Activated B cell treated with CpG ODN at 0.5 μM for 24 hours (primary cell): ENCODE data around the gene APOBEC3C. TPM values are rescaled to one million over a fixed set of nuclear protein-coding genes. Genes with fewer than 3 reads are reported as not detected.

Experiments
- ATAC-seq: fragments of 200-7000 bp; cut with Tn5 transposase; one replicate; pipeline ENCODE4 v1.10.0; 2021; ENCODE audit warnings: low read depth, mild to moderate bottlenecking, moderate library complexity
- CTCF ChIA-PET: fragments of 350-600 bp; sonication (Branson Sonifier 250); formaldehyde crosslinking; loops from one replicate; lab custom pipeline; 2021; ENCODE audit warnings: antibody characterized with exemption; lab: Charles Lee
- POLR2A ChIA-PET: fragments of 350-600 bp; sonication (Branson Sonifier 250); formaldehyde crosslinking; loops from one replicate; lab custom pipeline; 2021; ENCODE audit warnings: antibody characterized with exemption; lab: Charles Lee
- DNase-seq: peaks from one replicate; pipeline ENCODE4 v3.0.0; 2022
- H3K27ac Mint-ChIP-seq: one replicate; pipeline ENCODE4 v1.8.0; 2020; ENCODE audit warnings: mixed read lengths
- H3K27me3 Mint-ChIP-seq: one replicate; pipeline ENCODE4 v1.8.0; 2021; ENCODE audit warnings: mixed read lengths
- H3K36me3 Mint-ChIP-seq: one replicate; pipeline ENCODE4 v1.8.0; 2021; ENCODE audit warnings: low read depth, mixed read lengths
- H3K4me1 Mint-ChIP-seq: one replicate; pipeline ENCODE4 v1.8.0; 2021; ENCODE audit warnings: mixed read lengths
- H3K4me3 Mint-ChIP-seq: one replicate; pipeline ENCODE4 v1.8.0; 2020; ENCODE audit warnings: mild to moderate bottlenecking, mixed read lengths
- H3K9me3 Mint-ChIP-seq: one replicate; pipeline ENCODE4 v1.8.0; 2020; ENCODE audit warnings: mixed read lengths
- CTCF ChIP-seq: fragments of 200-600 bp; IDR thresholded peaks from one replicate; pipeline ENCODE4 v1.8.0; 2022; ENCODE audit warnings: antibody characterized with exemption, mild to moderate bottlenecking
- intact Hi-C: fragments of 100-400 bp; cut with micrococcal nuclease; formaldehyde crosslinking; loops from one replicate; pipeline ENCODE4 v1.15.1; 2024
- total RNA-seq: library from RNA; stranded (reverse); gene quantifications from 2 replicates; pipeline ENCODE4 v1.2.3, GENCODE V29; 2022

The APOBEC3C gene
- total RNA-seq, 1 donor from 2014 or later = 179 TPM

- Mint-ChIP-seq H3K4me3 (no peak overlapping the region), H3K27ac (no peak overlapping the region), H3K9me3 (no peaks in the 10 kb centered on the region), H3K36me3 (no peaks in the 10 kb centered on the region), H3K4me1 (peaks cover 20% of the 10 kb centered on the region), H3K27me3 (peaks cover 6% of the 10 kb centered on the region)
- ATAC-seq (no peak), DNase-seq (no peak)
- intact Hi-C loops = no loop called here
- POLR2A ChIA-PET = no interaction called here
- no peak for TF ChIP-seq CTCF
- CTCF ChIA-PET = no interaction called here
Observed at GRCh38 chr22:38966942-38967341, 47.1 kb upstream of the APOBEC3C start.

- TF ChIP-seq CTCF = no peak
- CTCF ChIA-PET = no interaction called here
- H3K27me3 Mint-ChIP-seq = peaks cover 6% of the 10 kb centered on the region
- no peaks in the 10 kb centered on the region for H3K9me3 Mint-ChIP-seq
- intact Hi-C loops = no loop called here
- H3K4me1 Mint-ChIP-seq = peaks cover 20% of the 10 kb centered on the region
- DNase-seq (no peak), ATAC-seq (peak; percentile 45)
- no peak overlapping the region for H3K27ac Mint-ChIP-seq
- POLR2A ChIA-PET = no interaction called here
- no peaks in the 10 kb centered on the region for H3K36me3 Mint-ChIP-seq
- H3K4me3 Mint-ChIP-seq = peak overlapping the region; percentile 38
Observed at GRCh38 chr22:38967451-38968450, 46.3 kb upstream of the APOBEC3C start.

- ChIA-PET CTCF (no interaction called here), POLR2A (no interaction called here)
- TF ChIP-seq CTCF = no peak
- intact Hi-C loops = no loop called here
- Mint-ChIP-seq H3K4me1 (peaks cover 22% of the 10 kb centered on the region), H3K4me3 (no peak overlapping the region), H3K27me3 (peaks cover 6% of the 10 kb centered on the region), H3K9me3 (no peaks in the 10 kb centered on the region), H3K36me3 (no peaks in the 10 kb centered on the region), H3K27ac (no peak overlapping the region)
- DNase-seq (no peak), ATAC-seq (no peak)
Observed at GRCh38 chr22:38968801-38969200, 45.3 kb upstream of the APOBEC3C start.

- H3K4me1 Mint-ChIP-seq = peaks cover 22% of the 10 kb centered on the region
- ATAC-seq (no peak), DNase-seq (no peak)
- H3K36me3 Mint-ChIP-seq = no peaks in the 10 kb centered on the region
- ChIA-PET CTCF (interaction anchor here (1.1 to 1.8 kb wide), 2 partner anchors 33 to 100 kb away, joined by 5 read pairs; no protein-coding TSS in a partner anchor), POLR2A (no interaction called here)
- intact Hi-C loops = loop anchor here (5.0 kb wide), 1 partner anchor 43 kb away; no protein-coding TSS in a partner anchor
- no peak overlapping the region for H3K4me3 Mint-ChIP-seq
- H3K9me3 Mint-ChIP-seq = no peaks in the 10 kb centered on the region
- no peak for TF ChIP-seq CTCF
- peaks cover 6% of the 10 kb centered on the region for H3K27me3 Mint-ChIP-seq
- H3K27ac Mint-ChIP-seq = no peak overlapping the region
Observed at GRCh38 chr22:38970551-38970950, 43.5 kb upstream of the APOBEC3C start.

- DNase-seq (no peak), ATAC-seq (no peak)
- intact Hi-C loops = loop anchor here (5.0 kb wide), 1 partner anchor 44 kb away; no protein-coding TSS in a partner anchor
- CTCF ChIA-PET = interaction anchor here (1.1 to 1.8 kb wide), 2 partner anchors 32 to 101 kb away, joined by 5 read pairs; no protein-coding TSS in a partner anchor
- H3K36me3 Mint-ChIP-seq = no peaks in the 10 kb centered on the region
- peaks cover 6% of the 10 kb centered on the region for H3K27me3 Mint-ChIP-seq
- H3K4me3 Mint-ChIP-seq = no peak overlapping the region
- peaks cover 22% of the 10 kb centered on the region for H3K4me1 Mint-ChIP-seq
- POLR2A ChIA-PET = no interaction called here
- no peak for TF ChIP-seq CTCF
- H3K27ac Mint-ChIP-seq = no peak overlapping the region
- H3K9me3 Mint-ChIP-seq = no peaks in the 10 kb centered on the region
Observed at GRCh38 chr22:38971202-38971601, 42.9 kb upstream of the APOBEC3C start.
